ENCODE measurements around the gene CIDEC.

CIDEC gene

DNA sequence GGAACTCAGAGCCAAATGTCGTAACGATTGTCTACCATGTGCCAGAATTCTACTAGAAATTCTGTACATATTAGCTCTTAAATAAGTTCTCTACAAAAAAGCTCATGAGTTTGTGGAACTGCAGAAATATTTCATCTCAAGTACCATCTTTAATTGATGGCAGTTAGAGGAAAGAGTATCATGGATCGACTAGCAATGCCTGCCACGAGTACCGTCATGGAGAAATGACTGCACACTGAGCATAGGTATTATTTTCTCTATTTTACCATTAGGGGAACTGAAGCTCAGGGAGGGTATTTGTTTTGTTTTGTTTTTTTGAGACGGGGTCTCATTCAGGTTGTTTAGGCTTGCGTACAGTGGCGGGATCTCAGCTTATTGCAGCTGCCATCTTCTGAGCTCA lies 39.0 kb downstream of the CIDEC start:
- no peak for DNase-seq

DNA sequence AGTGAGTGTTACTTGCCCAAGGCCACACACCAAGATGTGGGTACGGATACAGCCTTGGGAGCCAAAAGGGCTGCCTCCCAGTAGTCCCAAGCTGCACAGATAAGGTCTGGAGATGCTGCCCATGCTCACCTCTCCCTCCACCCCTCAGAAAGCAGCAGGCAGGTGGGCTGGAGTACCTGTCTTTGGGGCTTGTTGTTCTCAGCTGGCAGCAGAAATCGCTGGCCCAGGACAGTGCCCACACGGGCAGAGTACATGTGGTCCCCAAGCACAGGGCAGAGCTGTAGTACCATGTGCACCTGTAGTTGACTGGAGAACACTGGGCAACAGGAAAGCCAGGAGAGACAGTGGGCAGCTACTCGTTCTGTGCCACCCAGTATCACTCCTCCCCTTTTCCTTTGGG lies 41.2 kb downstream of the CIDEC start:
- no peak for DNase-seq

DNA sequence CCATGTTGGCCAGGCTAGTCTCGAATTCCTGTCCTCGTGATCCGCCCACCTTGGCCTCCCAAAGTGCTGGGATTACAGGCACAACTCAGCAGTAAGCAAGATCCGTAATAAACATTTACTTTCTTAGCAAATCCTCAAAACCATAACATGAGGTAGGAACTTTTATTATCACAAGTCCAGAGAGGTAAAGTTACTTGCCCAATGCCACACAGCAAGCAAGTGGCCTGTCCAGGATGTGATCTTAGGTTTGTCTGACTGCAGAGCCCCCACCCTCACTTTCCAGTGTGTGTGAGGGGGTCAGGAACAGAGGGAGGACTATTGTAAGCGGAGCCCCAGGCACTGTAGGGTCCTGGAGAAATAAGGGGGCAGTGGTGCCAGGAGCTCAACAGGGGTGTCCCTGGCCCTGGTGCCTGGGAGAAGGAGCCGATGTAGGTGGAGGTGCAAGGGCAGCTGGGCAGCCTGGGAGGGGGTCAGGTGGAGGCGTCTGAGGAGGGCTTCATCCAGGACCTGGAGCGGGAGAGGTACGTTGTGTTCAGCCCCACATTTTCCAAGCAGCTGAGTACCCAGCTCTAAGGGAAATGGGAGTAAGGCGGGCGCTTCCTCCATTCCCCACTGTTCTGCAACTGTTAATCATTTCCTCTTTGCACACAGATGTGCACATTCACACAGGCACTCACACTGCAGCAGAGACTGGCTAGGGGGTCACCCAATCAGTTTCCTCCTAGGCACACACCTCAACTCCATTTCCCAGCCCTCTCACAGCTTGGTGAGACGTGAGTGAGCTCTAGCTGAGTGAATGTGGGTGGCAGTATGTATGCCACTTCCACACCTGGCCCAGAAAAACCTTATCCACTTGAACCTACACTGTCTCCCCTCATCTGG lies 42.1 kb downstream of the CIDEC start:
- no peak for DNase-seq

DNA sequence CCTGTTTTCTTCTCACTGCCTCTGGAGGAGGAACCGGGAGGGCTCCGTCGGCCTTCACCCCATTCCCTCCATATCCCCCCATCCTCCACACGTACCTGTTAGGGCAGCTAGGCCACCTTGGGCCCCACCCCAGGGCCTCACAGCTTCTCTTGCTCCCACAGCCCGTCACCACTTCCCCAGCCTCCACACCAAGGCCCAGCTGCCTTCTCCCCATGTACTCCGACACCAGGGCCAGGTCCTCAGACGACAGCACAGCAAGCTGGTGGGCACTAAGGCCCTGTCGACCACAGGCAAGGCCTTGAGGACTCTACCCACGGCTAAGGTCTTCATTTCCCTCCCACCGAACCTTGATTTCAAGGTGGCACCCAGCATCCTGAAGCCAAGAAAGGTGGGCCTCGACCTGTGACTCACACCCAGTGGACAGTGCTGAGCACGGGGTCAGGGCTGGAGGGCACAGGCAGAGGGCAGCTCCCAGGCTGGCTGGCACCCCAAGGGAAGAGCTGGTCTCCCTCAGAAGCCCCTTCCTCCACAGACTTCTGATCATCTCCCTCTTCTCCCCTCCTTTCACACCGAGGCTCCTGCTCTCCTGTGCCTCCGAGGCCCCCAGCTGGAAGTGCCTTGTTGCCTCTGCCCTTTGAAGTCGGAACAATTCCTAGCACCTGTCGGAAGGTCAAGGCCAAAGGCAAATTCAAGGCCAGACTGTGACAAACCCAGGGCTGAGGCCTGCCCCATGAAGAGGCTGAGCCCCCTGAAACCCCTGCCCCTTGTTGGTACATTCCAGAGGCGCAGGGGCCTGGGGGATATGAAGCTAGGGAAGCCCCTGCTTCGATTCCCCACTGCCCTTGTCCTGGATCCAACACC lies 45.3 kb downstream of the CIDEC start:
- DNase-seq, result no peak

DNA sequence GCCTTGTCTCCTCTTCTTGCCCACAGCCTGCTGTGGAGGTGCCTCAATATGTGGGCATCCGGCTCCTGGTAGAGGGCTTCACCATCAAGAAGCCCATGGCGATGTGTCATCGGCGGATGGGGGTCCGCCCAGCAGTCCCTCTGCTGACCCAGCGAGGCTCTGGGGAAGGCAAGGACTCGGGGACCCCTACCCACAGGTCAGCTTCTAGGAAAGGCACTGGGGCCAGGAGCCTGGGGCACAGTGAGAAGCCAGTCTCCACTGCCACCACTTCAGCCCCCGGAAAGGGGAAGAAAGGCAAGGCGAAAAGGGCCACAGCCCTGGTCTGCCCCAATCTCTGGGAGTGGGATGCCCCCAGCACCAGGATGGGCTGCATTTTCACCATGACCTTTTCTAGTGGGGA lies 47.0 kb downstream of the CIDEC start:
- DNase-seq, result no peak

DNA sequence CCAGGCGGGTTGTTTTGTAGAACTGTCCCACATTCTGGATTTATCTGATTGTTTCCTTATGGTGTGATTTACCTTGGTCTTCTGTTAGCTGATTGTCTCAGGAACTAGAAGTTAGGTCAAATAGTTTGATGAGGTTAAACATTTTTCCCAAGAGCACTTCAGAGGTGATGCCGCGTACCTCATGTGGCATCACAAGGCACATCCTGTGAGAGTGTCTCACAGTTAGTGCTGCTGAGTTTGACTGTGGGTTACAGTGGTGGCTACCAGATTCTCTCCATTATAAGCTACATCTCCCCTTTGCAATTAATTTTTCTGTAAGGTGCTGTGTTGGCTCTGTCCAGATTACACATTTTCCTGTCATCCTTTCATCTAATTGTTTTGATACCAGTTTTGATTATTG lies 48.8 kb downstream of the CIDEC start:
- DNase-seq, result no peak

DNA sequence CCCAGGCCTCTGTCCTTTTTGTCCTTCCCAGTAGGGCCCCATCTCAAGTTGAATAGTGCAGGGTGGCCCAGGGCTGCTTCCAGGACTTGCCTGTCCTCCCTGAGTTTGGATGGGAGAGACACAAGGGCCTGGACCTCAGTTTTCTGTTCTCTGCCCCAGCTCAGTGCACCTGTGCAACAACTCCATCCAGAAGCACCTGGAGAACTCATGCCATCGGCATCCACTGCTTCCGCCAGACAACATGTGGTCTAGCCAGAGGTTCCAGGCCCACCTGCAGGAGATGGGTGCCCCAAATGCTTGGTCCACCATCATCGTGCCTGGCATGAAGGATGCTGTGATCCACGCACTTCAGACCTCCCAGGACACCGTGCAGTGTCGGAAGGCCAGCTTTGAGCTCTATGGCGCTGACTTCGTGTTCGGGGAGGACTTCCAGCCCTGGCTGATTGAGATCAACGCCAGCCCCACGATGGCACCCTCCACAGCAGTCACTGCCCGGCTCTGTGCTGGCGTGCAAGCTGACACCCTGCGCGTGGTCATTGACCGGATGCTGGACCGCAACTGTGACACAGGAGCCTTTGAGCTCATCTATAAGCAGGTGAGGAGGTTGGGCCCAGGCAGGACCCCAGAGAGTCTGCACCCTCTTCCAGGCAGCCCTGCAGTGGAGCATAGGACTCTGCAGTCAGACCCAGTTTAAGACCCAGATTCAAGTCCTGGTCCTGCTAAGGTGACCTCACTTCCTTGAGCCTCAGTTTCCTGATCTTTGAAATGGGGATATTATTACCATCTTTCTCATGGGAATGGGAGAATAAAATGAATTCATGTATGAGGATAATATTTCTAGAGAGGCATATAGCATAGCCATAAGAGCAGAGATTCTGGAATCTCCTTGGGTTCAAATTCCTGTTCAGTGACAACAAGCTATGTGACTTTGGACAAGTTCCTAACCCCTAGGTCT lies 51.0 kb downstream of the CIDEC start:
- DNase-seq, result no peak

DNA sequence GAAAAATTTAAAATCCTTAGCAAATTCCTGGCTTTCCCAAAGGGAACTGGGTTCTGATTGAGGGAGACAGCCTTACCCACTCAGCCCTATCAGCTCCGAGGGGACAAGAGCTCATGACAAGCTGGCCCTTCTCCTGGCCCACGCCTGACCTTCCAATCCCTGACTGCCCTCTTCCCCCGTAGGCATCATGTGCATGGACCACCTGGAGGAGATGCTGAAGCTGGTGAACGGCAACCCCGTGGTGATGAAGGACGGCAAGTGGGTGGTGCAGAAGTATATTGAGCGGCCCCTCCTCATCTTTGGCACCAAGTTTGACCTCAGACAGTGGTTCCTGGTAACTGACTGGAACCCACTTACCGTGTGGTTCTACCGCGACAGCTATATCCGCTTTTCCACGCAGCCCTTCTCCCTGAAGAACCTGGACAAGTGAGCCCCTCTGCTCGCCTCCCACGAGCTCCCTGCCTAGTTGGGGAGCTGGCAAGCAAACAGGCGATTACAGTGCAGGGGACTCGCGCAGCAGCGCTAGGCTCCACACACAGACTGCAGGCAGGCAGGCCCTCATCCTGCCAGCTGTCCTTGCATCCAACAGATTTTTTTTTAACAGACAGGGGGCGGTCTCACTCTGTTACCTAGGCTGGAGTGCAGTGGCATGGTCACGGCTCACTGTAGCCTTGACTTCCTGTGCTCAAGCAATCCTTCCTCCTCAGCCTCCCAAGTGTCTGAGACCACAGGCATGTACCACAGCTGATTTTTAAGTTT lies 53.1 kb downstream of the CIDEC start:
- DNase-seq, result no peak

DNA sequence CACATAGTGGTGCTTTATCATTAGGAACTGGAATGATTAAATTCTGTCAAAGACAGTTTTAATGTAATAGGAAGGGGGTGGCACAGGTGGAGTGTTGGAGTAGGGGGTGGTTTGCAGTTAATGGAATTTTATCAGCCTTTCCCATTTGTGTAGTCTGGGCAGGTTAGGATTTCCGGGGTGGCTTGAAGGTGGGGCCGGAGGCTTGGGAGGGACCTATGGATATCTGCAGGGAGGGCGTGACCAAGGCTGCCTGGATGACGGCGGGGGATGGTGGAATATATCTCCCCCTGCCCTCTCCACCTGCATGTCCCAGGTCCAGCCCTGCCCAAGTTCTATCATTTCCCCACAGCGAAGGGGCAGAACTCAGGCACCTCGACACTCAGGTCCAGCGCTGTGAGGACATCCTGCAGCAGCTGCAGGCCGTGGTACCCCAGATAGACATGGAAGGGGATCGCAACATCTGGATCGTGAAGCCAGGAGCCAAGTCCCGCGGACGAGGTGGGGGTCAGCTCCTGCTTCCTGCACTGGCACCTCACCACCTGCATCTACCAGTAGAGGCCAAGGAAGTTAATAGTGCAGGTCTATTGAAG lies 54.5 kb downstream of the CIDEC start:
- DNase-seq, result no peak

DNA sequence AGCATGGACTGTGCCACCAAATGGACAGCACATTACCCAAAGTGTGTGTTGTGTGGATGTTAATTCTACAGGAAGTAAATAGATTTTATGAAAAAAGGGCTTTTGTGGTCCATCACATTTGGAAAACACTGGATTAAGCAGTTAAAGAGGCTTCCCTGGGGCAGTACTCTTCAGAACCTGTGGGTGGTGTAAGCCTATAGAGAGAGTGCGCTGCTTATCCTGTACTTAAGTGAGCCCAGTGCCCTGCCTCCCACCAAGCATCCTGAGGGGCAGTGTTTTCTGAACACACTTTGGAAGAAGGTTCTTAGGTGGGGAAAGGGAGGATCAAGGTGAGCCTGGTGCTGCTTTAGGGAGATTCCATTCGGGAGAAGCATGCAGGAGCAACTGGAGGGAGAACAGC lies 59.1 kb downstream of the CIDEC start:
- no peak for DNase-seq

DNA sequence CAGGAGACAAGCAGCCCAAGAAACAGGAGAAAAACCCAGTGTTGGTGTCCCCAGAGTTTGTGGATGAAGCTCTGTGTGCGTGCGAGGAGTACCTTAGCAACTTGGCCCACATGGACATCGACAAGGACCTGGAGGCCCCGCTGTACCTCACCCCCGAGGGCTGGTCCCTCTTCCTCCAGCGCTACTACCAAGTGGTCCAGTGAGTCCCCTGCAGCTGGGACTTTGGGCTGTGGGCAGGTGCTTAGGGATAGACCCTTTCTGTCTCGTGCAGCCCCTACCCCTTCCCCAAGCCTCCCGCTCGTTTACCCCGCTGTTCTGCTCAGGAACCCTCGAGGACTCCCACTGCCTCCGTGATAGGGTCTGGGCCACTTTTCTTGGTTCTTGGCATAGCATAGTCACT lies 59.5 kb downstream of the CIDEC start:
- no peak for DNase-seq

DNA sequence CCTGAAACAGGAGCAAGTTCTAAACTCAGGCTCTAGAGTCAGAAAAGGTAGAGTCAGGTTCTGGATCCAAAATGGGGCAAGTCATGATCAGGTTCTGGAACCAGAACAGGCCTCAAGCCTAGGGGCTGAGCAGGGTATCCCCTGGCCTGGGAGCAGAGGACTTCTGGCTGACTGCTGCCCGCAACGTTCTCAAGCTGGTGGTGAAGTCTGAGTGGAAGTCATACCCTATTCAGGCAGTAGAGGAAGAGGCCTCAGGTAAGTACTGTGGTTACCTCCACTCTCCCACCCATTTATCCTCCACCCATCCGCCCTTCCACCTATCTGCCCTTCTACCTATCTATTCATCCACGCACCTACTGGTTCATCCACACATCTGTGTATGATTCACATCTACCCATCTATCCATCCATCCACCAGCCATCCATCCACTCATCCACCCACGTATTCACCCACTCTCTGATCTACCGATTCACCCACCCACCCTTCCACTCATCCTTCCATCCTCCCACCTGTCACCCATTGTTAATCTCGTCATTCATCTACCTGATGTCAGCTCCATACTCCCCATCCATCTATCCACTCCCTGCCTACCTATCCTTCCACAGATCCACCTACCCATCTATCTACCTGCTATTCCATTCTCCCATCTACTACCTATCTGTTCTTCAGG lies 61.3 kb downstream of the CIDEC start:
- no peak for DNase-seq

DNA sequence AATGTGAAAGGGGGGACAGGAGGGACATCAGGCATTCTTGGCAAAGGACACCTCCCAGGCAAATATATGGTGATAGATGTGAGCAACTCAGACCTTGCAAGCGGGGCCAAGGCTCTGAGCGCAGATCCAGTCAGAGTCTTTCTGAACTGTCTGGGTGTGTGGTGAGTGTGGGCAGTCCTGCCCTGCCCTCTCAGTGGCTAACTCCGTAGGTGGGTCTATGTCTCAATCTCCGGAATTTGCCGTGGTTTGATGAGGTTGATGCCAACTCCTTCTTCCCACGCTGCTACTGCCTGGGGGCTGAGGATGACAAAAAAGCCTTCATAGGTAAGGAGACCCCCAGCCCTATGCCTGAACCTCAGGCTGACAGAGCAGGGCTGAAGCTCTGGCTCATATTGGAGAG lies 62.6 kb downstream of the CIDEC start:
- DNase-seq, result no peak

All from NCI-H1105 (cell line).